SK-N-SH treated with all-trans-retinoic acid at 6 μM for 48 hours (cell line): Measurements from ENCODE around the gene REC114.

Experiments used
- ATAC-seq: fragments of 200-7000 bp; cut with Tn5 transposase; 3 replicates; pipeline ENCODE4 v1.9.1; 2020; ENCODE audit warnings: mild to moderate bottlenecking, moderate library complexity
- ARNTL ChIP-seq: fragments of 450-650 bp; formaldehyde crosslinking; IDR thresholded peaks from 2 replicates; pipeline ENCODE4 v1.5.0; 2020; ENCODE audit warnings: low read depth, mild to moderate bottlenecking, moderate library complexity, borderline replicate concordance
- BACH2 ChIP-seq: fragments of 250-450 bp; sonication (Bioruptor Pico); IDR thresholded peaks from 2 replicates; pipeline ENCODE4 v1.9.0; 2021; ENCODE audit warnings: mild to moderate bottlenecking, borderline replicate concordance
- CSDC2 ChIP-seq: fragments of 250-450 bp; sonication (Bioruptor Pico); IDR thresholded peaks from 2 replicates; pipeline ENCODE4 v1.5.0; 2020; ENCODE audit warnings: mild to moderate bottlenecking, moderate library complexity
- ESRRG ChIP-seq: fragments of 250-450 bp; sonication (Bioruptor Pico); IDR thresholded peaks from 2 replicates; pipeline ENCODE4 v1.6.1; 2021; ENCODE audit warnings: mild to moderate bottlenecking
- GLIS3 ChIP-seq: fragments of 250-450 bp; sonication (Bioruptor Pico); IDR thresholded peaks from 2 replicates; pipeline ENCODE4 v1.5.0; 2020; ENCODE audit warnings: mild to moderate bottlenecking, moderate library complexity
- ISL1 ChIP-seq: fragments of 250-450 bp; sonication (Bioruptor Pico); IDR thresholded peaks from 2 replicates; pipeline ENCODE4 v2.1.2; 2022; ENCODE audit warnings: mild to moderate bottlenecking, moderate library complexity
- OSR1 ChIP-seq: fragments of 250-450 bp; sonication (Bioruptor Pico); IDR thresholded peaks from 2 replicates; pipeline ENCODE4 v1.8.0; 2022; ENCODE audit warnings: moderate library complexity, mild to moderate bottlenecking, inconsistent platforms
- PPARA ChIP-seq: fragments of 250-450 bp; sonication (Bioruptor Pico); IDR thresholded peaks from 2 replicates; pipeline ENCODE4 v1.5.0; 2020; ENCODE audit warnings: mild to moderate bottlenecking, borderline replicate concordance
- RARB ChIP-seq: fragments of 250-450 bp; sonication (Bioruptor Pico); IDR thresholded peaks from 2 replicates; pipeline ENCODE4 v1.8.0; 2021; ENCODE audit warnings: mild to moderate bottlenecking, moderate library complexity
- SNAI2 ChIP-seq: fragments of 250-450 bp; sonication (Bioruptor Pico); IDR thresholded peaks from 2 replicates; pipeline ENCODE4 v1.5.0; 2020; ENCODE audit warnings: mild to moderate bottlenecking, moderate library complexity
- TCF4 ChIP-seq: fragments of 250-450 bp; sonication (Bioruptor Pico); IDR thresholded peaks from 2 replicates; pipeline ENCODE4 v1.8.0; 2021; ENCODE audit warnings: mild to moderate bottlenecking, moderate library complexity, borderline replicate concordance
- TOX ChIP-seq: fragments of 250-450 bp; sonication (Bioruptor Pico); IDR thresholded peaks from 2 replicates; pipeline ENCODE4 v1.8.0; 2021; ENCODE audit warnings: mild to moderate bottlenecking, moderate library complexity, borderline replicate concordance
- ZC3H10 ChIP-seq: fragments of 250-450 bp; sonication (Bioruptor Pico); IDR thresholded peaks from 2 replicates; pipeline ENCODE4 v1.5.1; 2021; ENCODE audit warnings: mild to moderate bottlenecking, moderate library complexity
- ZFP3 ChIP-seq: fragments of 250-450 bp; sonication (Bioruptor Pico); IDR thresholded peaks from 2 replicates; pipeline ENCODE4 v1.5.0; 2020; ENCODE audit warnings: mild to moderate bottlenecking, moderate library complexity
- ZFP30 ChIP-seq: fragments of 450-650 bp; formaldehyde crosslinking; IDR thresholded peaks from 2 replicates; pipeline ENCODE4 v1.5.0; 2022; ENCODE audit warnings: mild to moderate bottlenecking, moderate library complexity
- ZNF8 ChIP-seq: fragments of 450-650 bp; formaldehyde crosslinking; IDR thresholded peaks from 2 replicates; pipeline ENCODE4 v1.5.0; 2020; ENCODE audit warnings: mild to moderate bottlenecking, moderate library complexity
- TF ChIP-seq, protein P1 (sequence below): fragments of 250-450 bp; sonication (Bioruptor Pico); IDR thresholded peaks from 2 replicates; pipeline ENCODE4 v1.5.0; 2020; ENCODE audit warnings: mild to moderate bottlenecking, moderate library complexity
- TF ChIP-seq, protein P2 (sequence below): fragments of 250-450 bp; sonication (Bioruptor Pico); IDR thresholded peaks from 2 replicates; pipeline ENCODE4 v1.5.1; 2020; ENCODE audit warnings: low read depth, mild to moderate bottlenecking, moderate library complexity
- TF ChIP-seq, protein P3 (sequence below): fragments of 250-450 bp; sonication (Bioruptor Pico); IDR thresholded peaks from 2 replicates; pipeline ENCODE4 v1.8.0; 2020; ENCODE audit warnings: mild to moderate bottlenecking, moderate library complexity, borderline replicate concordance
- TF ChIP-seq, protein P4 (sequence below): fragments of 250-450 bp; sonication (Bioruptor Pico); IDR thresholded peaks from 2 replicates; pipeline ENCODE4 v1.8.0; 2021; ENCODE audit warnings: low read depth, mild to moderate bottlenecking, moderate library complexity, borderline replicate concordance
- TF ChIP-seq, protein P5 (sequence below): fragments of 250-450 bp; sonication (Bioruptor Pico); IDR thresholded peaks from 2 replicates; pipeline ENCODE4 v1.5.1; 2021; ENCODE audit warnings: mild to moderate bottlenecking, moderate library complexity

Gene REC114, protein sequence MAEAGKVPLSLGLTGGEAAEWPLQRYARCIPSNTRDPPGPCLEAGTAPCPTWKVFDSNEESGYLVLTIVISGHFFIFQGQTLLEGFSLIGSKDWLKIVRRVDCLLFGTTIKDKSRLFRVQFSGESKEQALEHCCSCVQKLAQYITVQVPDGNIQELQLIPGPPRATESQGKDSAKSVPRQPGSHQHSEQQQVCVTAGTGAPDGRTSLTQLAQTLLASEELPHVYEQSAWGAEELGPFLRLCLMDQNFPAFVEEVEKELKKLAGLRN

DNA sequence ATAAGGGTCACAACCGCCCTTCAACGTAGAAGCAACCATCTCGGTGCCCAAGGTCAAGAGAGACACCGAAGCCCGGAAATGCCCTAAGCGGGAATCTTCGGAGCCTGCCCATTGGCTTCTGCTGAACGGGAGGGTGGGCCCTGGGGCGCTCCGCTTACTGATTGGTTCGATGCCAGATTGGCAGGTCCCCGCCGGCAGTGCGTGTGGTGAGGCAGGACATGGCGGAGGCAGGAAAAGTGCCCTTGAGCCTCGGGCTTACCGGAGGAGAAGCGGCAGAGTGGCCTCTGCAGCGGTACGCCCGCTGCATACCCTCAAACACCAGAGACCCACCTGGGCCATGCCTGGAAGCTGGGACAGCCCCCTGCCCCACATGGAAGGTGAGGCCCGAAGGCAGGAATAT is at the start of gene REC114:
Gene REC114 (plus strand): TSS at position 197 of the 400 bp plus-strand sequence. CDS start 22 bp downstream, at position 219.
- ATAC-seq = no peak
- TF ChIP-seq, protein P1, sequence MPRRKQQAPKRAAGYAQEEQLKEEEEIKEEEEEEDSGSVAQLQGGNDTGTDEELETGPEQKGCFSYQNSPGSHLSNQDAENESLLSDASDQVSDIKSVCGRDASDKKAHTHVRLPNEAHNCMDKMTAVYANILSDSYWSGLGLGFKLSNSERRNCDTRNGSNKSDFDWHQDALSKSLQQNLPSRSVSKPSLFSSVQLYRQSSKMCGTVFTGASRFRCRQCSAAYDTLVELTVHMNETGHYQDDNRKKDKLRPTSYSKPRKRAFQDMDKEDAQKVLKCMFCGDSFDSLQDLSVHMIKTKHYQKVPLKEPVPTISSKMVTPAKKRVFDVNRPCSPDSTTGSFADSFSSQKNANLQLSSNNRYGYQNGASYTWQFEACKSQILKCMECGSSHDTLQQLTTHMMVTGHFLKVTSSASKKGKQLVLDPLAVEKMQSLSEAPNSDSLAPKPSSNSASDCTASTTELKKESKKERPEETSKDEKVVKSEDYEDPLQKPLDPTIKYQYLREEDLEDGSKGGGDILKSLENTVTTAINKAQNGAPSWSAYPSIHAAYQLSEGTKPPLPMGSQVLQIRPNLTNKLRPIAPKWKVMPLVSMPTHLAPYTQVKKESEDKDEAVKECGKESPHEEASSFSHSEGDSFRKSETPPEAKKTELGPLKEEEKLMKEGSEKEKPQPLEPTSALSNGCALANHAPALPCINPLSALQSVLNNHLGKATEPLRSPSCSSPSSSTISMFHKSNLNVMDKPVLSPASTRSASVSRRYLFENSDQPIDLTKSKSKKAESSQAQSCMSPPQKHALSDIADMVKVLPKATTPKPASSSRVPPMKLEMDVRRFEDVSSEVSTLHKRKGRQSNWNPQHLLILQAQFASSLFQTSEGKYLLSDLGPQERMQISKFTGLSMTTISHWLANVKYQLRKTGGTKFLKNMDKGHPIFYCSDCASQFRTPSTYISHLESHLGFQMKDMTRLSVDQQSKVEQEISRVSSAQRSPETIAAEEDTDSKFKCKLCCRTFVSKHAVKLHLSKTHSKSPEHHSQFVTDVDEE (CRISPR knock-in tag) = no peak

DNA sequence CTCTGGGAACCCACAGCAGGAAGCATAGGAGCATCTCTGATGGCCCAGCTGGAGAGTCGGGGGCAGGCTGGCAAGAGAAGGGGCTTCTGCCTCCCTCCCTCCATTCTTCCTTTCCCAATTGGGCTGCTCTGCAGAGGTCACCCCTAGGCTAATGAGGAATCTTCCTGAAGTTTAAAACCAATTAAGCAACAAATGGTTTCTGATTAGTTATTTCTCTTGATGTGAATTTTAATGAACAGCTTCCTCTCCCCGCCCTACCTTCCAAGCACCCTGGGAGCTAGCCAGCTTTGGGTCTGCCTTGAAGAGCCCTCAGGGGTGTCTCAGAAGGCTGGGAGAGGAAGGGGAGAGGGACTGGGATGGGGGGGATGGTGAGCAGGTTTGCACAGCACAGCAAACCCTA is 49.6 kb upstream of the REC114 start:
- no peak for TF ChIP-seq ISL1 (CRISPR knock-in tag)
- TF ChIP-seq PPARA (CRISPR knock-in tag) = no peak
- no peak for TF ChIP-seq ESRRG
- ATAC-seq = no peak

DNA sequence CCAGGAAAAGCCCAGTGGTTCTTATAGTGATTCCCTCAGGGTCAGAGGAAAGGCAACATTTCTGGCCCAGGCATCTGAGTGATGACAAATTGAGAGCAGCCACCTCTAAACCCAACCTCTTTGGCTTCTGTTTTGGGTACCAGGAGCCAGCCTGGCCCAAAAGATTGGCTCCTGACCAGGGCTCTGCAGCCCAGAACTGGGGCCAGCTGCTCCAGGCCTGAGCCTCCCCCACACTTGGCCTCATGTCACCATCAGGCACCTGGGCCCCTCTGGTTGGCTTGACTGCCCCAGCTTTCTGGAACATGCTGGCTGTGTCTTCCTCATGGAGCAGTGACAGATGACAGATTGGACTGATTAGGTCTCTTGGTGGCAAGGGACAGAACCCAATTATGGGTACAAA is 48.2 kb upstream of the REC114 start:
- TF ChIP-seq TOX (no peak), TCF4 (CRISPR knock-in tag) (no peak), RARB (no peak), ZNF8 (CRISPR knock-in tag) (no peak), OSR1 (no peak), ESRRG (no peak), BACH2 (CRISPR knock-in tag) (no peak), ARNTL (CRISPR knock-in tag) (no peak), GLIS3 (CRISPR knock-in tag) (no peak), CSDC2 (CRISPR knock-in tag) (no peak), ZFP30 (CRISPR knock-in tag) (no peak), ZFP3 (CRISPR knock-in tag) (no peak), SNAI2 (CRISPR knock-in tag) (no peak), ZC3H10 (no peak)
- TF ChIP-seq, protein P2, sequence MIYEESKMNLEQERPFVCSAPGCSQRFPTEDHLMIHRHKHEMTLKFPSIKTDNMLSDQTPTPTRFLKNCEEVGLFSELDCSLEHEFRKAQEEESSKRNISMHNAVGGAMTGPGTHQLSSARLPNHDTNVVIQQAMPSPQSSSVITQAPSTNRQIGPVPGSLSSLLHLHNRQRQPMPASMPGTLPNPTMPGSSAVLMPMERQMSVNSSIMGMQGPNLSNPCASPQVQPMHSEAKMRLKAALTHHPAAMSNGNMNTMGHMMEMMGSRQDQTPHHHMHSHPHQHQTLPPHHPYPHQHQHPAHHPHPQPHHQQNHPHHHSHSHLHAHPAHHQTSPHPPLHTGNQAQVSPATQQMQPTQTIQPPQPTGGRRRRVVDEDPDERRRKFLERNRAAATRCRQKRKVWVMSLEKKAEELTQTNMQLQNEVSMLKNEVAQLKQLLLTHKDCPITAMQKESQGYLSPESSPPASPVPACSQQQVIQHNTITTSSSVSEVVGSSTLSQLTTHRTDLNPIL (CRISPR knock-in tag) = no peak
- TF ChIP-seq, protein P3, sequence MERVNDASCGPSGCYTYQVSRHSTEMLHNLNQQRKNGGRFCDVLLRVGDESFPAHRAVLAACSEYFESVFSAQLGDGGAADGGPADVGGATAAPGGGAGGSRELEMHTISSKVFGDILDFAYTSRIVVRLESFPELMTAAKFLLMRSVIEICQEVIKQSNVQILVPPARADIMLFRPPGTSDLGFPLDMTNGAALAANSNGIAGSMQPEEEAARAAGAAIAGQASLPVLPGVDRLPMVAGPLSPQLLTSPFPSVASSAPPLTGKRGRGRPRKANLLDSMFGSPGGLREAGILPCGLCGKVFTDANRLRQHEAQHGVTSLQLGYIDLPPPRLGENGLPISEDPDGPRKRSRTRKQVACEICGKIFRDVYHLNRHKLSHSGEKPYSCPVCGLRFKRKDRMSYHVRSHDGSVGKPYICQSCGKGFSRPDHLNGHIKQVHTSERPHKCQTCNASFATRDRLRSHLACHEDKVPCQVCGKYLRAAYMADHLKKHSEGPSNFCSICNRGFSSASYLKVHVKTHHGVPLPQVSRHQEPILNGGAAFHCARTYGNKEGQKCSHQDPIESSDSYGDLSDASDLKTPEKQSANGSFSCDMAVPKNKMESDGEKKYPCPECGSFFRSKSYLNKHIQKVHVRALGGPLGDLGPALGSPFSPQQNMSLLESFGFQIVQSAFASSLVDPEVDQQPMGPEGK = no peak
- TF ChIP-seq, protein P4, sequence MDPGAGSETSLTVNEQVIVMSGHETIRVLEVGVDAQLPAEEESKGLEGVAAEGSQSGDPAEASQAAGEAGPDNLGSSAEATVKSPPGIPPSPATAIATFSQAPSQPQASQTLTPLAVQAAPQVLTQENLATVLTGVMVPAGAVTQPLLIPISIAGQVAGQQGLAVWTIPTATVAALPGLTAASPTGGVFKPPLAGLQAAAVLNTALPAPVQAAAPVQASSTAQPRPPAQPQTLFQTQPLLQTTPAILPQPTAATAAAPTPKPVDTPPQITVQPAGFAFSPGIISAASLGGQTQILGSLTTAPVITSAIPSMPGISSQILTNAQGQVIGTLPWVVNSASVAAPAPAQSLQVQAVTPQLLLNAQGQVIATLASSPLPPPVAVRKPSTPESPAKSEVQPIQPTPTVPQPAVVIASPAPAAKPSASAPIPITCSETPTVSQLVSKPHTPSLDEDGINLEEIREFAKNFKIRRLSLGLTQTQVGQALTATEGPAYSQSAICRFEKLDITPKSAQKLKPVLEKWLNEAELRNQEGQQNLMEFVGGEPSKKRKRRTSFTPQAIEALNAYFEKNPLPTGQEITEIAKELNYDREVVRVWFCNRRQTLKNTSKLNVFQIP (CRISPR knock-in tag) = no peak
- TF ChIP-seq, protein P1 (CRISPR knock-in tag) = no peak
- TF ChIP-seq, protein P5, sequence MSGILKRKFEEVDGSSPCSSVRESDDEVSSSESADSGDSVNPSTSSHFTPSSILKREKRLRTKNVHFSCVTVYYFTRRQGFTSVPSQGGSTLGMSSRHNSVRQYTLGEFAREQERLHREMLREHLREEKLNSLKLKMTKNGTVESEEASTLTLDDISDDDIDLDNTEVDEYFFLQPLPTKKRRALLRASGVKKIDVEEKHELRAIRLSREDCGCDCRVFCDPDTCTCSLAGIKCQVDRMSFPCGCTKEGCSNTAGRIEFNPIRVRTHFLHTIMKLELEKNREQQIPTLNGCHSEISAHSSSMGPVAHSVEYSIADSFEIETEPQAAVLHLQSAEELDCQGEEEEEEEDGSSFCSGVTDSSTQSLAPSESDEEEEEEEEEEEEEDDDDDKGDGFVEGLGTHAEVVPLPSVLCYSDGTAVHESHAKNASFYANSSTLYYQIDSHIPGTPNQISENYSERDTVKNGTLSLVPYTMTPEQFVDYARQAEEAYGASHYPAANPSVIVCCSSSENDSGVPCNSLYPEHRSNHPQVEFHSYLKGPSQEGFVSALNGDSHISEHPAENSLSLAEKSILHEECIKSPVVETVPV (CRISPR knock-in tag) = no peak
- no peak for ATAC-seq
